ENCODE measurements around the gene CYP21A2. TPM values are rescaled to one million over a fixed set of nuclear protein-coding genes. Genes with fewer than 3 reads are reported as not detected.

Gene CYP21A2
- total RNA-seq, 1 experiment from 2014 or later: not detected

DNA sequence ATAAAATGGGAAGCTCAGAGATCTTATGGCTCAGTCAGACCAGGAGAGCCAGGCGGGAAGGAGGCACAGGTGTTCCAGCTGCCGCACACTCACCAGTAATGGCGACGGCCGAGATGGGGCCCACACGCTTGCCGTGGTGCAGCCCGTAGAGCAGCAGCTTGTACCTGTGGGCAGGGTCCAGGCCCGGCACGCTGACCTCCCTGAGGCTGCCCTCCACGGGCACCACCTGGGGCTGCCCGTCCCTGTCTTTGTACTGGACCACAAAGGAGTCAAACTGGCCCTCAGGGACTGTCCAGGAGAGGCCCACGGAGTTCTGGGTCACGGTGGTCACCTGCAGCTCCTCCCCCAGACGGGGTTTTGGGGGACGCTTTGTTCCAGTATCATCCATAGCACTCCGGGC is 31.2 kb downstream of the CYP21A2 start:
- DNase-seq (ENCODE audit: low read depth, low spot score): no peak
- in situ Hi-C loops (cut with HindIII; ENCODE audit: low pct_unique_long_range_greater_than_20kb, low sequenced_read_pairs): no loop called here

DNA sequence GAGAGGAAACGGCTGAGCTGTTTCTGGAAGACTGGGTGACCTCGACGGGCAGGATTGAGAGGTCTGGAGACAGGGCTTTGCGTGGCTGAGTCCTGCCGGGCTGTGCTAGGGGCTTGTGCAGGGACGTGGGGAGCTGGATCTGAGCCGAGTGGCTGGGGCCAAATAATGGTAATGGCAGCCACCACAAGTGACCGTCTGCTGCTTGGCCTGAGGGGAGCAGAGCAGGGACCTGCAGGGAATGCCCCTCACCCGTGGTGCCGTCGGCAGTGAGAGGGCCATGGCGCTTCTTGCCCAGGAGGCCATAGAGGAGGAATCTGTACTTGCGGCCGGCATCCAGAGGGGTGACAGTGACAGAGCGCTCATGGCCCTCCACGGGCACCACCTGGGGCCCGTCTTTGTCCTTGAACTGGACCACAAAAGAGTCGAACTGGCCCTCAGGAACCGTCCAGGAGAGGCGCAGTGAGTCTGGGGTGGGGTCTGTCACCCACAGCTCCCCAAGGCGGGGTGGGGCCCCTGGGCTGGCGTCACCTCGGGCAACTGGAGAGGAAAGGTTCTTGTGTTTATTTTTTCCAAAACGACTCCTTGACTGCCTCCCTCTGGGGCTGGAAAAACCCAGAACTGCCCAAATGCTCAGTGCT is 31.8 kb downstream of the CYP21A2 start:
- no peak for DNase-seq (ENCODE audit: low read depth, low spot score)
- in situ Hi-C loops (cut with HindIII; ENCODE audit: low pct_unique_long_range_greater_than_20kb, low sequenced_read_pairs): no loop called here

DNA sequence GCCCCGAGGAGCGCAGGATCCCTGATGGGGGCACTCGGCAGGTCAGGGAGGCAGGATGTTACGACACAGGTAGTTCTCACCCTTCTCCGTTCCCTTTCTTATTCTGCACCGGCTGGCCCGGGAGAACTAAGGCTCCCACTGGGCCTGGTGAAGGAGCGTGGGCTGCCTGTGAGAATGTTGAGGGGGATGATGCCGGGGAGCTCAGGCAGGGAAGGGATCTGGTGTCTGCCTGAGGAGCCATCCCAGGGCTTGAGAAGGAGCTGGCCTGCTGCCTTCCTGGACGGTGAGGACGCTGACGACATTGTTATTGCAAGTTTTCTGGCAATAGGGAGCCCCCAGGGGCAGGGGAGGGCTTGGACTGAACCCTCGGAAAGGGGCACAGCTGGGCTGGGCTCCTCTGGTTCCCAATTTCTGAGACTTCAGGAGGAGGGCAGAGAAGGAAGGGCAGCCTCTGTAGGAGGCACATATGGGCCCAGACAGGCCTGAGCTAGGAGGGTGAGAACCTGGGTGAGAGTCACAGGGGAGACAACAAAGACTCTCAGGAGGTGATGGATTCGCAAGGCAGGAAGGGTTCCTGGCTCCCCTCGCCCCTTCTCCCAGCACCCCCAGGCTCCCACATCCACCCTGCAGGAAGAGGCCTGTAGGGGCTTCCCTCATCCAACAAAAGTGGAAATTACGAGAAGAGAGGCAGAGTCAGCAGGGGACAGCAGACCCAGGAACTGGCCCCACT is 32.8 kb downstream of the CYP21A2 start:
- in situ Hi-C loops (cut with HindIII; ENCODE audit: low pct_unique_long_range_greater_than_20kb, low sequenced_read_pairs): no loop called here
- DNase-seq (ENCODE audit: low read depth, low spot score): no peak

DNA sequence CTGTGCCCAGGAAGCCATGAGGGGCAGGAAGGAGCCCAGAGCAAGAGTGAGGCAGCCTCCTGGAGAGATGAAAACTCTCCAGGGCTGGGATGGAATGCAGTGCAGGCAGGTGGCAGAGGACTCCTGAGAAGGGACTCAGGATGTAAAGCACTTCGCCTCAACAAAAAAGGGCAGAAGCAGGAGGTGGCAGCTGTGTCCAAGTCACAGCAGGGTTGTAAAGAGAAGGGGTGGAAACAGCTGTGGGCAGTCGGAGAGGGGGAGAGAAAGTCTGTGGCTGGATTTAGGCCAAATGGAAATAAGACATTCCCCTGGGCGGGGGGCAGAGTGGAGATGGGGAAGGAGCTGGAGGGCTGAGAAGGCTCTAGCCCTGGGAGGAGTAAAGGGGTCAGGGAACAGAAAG is 34.9 kb downstream of the CYP21A2 start:
- DNase-seq (ENCODE audit: low read depth, low spot score): no peak
- in situ Hi-C loops (cut with HindIII; ENCODE audit: low pct_unique_long_range_greater_than_20kb, low sequenced_read_pairs): no loop called here

DNA sequence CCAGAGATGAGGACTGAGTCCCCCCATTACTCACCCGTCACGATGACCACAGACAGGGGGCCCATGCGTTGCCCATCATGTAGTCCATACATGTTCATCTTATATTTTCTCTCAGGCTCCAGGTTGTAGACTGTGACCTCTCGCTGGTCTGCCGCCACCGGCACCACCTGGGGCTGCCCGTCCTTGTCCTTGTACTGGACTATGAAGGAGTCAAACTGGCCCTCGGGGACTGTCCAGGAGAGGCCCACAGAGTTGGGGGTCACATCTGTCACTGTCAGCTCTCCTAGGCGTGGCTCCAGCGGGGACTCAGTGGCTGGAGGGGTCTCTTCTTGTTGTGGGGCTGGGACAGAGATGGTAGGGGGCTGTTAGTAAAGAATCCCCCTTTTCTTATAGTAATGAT is 35.4 kb downstream of the CYP21A2 start:
- no peak for DNase-seq (ENCODE audit: low read depth, low spot score)
- in situ Hi-C loops (cut with HindIII; ENCODE audit: low pct_unique_long_range_greater_than_20kb, low sequenced_read_pairs): no loop called here

DNA sequence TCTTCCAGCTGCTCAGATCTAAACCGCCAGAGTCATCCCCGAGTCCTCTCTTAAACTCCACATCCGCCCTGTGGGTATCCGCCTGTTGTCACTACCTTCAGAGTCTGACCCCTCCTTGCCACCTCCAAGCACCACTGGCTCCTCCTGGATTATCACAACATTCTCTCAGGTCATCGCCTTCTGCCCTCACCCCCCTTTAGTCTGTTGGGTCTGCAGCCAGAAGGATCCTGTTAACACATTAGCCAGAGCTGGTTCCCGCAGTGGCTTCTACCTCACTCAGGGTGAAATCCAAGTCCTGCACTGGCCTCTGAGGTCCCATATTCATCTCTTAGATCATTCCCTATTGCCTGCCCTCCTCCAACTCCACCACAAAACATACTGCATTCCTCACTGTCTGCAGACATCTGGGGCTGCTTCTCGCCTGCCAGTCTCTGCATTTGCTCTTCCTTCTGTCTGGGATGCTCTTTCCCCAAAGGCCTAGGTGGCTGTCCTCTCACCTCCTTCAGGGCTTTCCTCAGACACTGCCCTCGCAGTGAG is 36.8 kb downstream of the CYP21A2 start:
- no peak for DNase-seq (ENCODE audit: low read depth, low spot score)
- in situ Hi-C loops (cut with HindIII; ENCODE audit: low pct_unique_long_range_greater_than_20kb, low sequenced_read_pairs): no loop called here

DNA sequence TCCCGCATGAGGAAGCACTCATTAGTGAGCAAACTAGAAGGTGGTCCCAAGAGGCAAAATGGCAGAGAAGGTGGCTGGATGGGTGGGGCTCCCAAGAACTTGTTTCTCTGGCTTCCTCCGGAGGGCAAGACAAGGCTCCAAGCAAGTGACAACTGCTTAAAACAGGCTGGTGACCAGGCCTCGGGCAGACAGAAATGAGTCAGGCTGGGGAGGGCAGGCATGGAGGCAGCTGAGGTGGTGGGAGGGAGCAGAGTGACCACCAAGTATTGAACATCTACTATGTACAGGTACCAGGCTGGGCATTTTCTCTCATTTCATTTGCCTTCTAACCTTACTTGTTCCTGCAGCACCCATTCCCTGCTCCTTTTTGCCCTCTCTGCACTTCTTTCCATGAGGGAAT is 37.6 kb downstream of the CYP21A2 start:
- DNase-seq (ENCODE audit: low read depth, low spot score): no peak
- in situ Hi-C loops (cut with HindIII; ENCODE audit: low pct_unique_long_range_greater_than_20kb, low sequenced_read_pairs): no loop called here

DNA sequence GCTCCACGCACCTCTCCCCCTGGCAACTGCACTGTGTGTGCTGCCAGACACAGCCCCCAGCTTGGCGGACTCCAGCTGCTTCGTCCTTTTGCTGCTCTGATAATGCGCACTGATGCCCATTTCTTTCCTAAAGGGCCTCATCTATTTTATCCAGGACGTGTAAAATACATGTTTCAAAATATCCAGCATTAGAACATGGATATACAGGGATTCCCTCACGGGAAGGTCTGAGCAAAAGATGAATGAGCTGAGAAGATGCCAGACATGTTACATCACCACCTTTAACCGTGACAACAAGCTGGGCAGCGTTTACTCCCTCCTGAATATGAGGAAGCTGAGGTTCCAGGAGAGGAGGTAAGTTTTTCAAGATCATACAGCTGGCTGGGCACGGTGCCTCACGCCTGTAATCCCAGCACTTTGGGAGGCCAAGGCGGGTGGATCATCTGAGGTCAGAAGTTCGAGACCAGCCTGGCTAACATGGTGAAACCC is 38.1 kb downstream of the CYP21A2 start:
- in situ Hi-C loops (cut with HindIII; ENCODE audit: low pct_unique_long_range_greater_than_20kb, low sequenced_read_pairs): no loop called here
- no peak for DNase-seq (ENCODE audit: low read depth, low spot score)

DNA sequence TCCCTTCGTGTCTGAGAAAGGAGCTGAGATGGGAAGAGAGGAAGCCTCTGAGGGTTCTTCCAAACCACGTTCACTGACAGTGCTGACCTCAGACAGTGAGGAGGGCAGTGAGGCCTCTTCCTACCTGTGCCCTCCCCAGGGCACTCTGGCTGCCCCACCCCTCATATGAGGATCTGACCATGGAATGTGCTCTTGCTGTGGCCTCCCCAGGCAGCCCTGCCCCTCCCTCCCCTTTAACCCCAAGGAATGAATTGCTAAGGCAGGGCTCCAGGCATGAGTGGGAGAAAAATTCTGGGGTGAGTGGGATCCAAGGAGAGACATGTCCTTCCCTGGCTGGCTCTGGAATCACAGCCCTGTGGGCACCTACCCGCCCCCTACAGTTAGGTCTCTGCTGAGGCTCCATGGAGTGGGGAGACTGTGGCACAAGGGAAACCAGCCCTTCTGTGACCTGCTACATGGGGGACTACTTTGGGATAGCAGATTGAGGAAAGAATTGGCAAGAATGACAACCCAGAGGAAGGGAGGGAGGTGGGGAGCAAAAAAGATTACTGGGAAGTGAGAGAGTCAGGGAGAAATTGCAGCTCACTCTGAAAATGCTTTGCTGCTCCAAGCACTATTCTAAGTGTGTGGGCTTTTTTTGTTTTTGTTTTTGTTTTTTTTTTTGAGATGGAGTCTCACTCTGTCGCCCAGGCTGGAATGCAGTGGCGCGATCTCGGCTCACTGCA is 41.5 kb downstream of the CYP21A2 start:
- DNase-seq (ENCODE audit: low read depth, low spot score): no peak
- in situ Hi-C loops (cut with HindIII; ENCODE audit: low pct_unique_long_range_greater_than_20kb, low sequenced_read_pairs): no loop called here

DNA sequence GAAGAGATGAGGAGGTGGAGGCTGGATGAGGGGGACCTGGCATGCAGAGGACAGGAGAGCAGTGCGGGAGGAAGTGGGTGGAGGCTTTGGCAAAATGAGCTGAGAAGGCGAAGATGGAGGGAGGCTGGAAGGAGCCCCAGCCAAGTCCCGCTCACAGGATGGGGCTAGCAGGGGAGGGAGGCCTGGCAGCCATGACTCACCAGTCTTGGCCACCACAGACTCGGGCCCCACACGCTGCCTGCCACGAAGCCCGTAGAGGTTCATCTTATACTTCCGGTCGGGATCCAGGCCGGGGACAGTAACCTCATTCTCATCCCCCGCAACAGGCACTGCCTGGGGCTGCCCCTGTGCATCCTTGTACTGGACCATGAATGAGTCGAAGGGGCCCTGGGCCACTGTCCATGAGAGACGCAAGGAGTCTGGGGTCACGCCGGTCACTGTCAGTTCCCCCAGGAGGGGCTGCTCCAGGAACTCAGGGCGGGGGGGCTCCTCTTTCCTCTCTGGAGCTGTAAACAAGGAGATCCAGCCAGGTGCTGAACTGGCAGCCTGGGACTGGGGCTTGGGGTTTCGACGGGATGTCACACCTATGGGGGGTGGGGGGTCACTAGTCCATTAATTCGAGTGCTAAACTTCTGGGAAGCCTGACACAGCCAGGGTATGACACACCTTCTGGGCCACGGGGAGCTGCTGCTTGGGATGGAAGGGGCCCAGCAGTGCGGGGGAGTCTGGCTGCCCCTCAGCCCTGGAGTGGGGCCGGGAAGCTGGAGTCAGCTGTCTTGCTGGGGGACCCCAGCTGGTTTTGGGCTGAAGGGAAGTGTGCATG is 43.2 kb downstream of the CYP21A2 start:
- no peak for DNase-seq (ENCODE audit: low read depth, low spot score)
- in situ Hi-C loops (cut with HindIII; ENCODE audit: low pct_unique_long_range_greater_than_20kb, low sequenced_read_pairs): no loop called here

DNA sequence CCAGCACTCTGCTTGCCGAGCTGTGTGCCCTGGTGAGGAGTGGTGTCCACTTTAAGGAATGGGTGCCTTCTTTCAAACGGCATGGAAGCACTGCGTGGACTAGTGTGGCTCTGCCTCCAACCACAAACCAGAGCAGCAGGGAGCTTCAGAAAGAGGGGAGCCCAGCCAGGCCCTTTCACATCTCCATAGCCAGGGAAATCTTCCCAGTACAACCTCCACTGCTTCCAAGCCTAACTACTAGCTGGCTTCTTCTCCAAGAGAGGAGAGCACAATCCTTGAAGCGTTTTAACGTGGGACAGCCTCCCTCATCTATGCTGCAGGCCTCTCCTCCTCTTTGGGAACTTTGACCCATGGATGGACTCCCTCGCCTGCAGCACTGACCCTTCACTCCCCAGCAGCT is 44.3 kb downstream of the CYP21A2 start:
- in situ Hi-C loops (cut with HindIII; ENCODE audit: low pct_unique_long_range_greater_than_20kb, low sequenced_read_pairs): no loop called here
- no peak for DNase-seq (ENCODE audit: low read depth, low spot score)

DNA sequence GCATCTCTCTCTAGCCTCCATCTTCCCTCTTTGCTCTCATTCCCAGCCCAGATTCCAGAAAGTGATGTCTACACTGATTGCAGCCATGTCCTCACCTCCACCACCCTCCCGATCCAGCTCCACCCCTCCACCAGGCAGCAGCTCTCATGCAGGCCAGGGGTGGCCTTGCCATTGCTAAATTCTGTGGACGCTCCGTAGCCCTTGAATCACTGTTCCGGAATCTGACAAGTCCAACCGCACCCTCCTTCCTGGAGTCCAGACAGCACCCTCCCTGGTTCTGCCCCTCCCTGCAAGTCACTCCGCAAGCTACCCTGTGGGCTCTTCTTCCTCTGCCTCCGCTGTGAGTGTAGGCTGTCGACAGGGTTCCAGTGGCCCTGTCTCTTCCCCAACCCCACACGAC is 44.7 kb downstream of the CYP21A2 start:
- in situ Hi-C loops (cut with HindIII; ENCODE audit: low pct_unique_long_range_greater_than_20kb, low sequenced_read_pairs): no loop called here
- no peak for DNase-seq (ENCODE audit: low read depth, low spot score)

DNA sequence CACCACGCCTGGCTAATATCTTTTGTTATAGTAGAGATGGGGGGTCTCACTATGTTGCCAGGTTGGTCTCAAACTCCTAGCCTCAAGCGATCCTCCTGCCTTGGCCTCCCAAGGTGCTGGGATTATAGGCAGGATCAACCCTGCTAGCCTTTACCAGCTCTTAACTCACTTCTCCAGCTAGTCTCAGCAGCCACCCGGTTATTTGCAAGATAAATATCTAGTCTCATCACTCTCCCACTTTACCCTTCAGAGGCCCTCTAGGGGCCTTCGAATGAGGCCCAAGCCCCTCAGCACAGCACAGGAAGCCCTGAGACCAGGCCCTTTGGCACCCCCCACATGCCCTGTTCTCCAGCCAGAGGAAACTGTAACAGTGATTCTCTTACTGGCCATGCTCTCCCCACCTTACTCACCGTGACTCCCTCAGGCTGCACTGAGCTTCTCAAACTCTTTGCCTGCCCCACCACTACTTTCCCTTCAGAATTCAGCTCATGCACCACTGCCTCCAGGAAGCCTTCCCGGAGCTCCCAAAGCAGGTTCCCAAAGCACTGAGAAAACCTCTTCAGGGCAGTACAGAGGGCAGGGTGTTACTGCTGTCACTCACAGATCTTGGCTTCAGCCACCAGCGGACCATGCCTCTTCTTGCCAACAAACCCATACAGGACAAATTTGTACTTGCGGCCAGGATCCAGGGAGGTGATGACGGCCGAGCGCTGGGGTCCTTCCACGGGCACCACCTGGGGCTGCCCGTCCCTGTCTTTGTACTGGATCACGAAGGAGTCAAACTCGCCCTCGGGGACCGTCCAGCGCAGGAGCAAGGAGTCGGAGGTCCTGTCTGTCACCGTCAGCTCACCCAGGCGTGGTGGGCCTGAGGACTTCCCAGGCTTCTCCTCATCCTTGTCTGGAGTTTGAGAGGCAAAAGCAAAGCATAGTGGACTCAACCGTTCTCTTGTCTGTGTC is 45.9 kb downstream of the CYP21A2 start:
- no peak for DNase-seq (ENCODE audit: low read depth, low spot score)
- in situ Hi-C loops (cut with HindIII; ENCODE audit: low pct_unique_long_range_greater_than_20kb, low sequenced_read_pairs): no loop called here

DNA sequence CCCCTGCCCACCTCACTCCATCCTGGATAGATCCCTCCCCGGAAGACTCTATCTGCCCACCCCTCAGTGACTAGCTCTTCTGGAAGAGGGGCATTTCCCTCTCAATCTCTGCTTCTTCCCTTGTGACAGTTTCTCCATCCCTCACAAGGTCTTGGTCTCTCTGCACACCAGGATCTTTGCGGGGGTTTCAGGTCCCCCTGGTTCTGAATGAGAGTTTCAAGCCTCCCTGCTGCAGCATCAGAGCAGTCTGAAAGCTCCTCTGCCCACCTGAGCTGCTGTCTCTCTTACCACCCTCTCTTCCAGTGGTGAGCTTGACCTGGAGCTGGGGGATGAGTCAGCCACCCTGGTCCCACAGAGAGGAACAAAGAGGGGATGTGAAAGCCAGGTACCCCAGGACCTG is 46.6 kb downstream of the CYP21A2 start:
- DNase-seq (ENCODE audit: low read depth, low spot score): no peak
- in situ Hi-C loops (cut with HindIII; ENCODE audit: low pct_unique_long_range_greater_than_20kb, low sequenced_read_pairs): no loop called here

DNA sequence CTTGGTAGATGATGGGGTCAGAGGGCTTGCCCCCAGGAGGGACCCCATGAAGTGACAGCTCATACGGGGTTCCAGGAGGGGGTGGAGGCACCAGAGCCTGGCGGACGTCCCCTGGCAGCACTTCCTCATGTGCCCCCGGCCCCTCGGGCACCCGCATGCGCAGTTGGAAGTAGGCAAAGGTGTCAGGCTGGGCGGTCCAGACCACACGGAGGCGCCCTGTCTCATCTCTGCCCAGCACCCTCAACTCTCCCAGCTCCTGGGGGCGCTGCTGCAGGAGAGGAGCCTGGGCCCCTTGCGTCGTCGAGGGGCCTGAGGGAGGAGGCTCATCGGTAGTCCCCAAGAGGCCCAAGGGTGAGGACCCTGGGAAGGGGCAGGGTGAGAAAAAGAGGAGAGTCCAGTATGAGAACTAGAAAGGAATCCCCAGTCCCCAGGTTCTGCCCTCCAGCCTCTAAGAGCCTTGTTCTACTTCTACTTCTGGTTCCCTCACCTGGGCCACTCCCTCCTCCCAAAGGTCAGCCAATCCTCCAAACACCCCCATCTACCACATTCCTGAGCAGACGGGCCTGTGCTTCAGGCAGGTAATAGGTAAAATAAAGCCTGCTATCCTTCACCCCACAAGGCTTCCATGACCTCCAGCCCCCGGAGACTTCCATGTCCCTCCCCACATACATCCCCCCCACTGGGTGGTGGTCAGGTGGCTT is 47.7 kb downstream of the CYP21A2 start:
- in situ Hi-C loops (cut with HindIII; ENCODE audit: low pct_unique_long_range_greater_than_20kb, low sequenced_read_pairs): no loop called here
- no peak for DNase-seq (ENCODE audit: low read depth, low spot score)
